Tibial nerve (tissue), 4 donors: ENCODE results near the gene MS4A8. TPM values are rescaled to one million over a fixed set of nuclear protein-coding genes. Genes with fewer than 3 reads are reported as not detected.

Experiments
- DNase-seq, 2 donors: peaks; one replicate each; pipeline ENCODE4 v3.0.0-alpha.2; 2019; ENCODE audit warnings: low spot score in 2 of 2
- H3K27ac ChIP-seq, 4 donors: fragments of 200-600 bp; sonication (generic) in 3 of 4; one replicate each; pipeline ENCODE4 v1.5.1; 2017 to 2019; ENCODE audit warnings: mild to moderate bottlenecking in 1 of 4
- H3K27me3 ChIP-seq, 2 donors: fragments of 200-600 bp; sonication (generic) in 1 of 2; one replicate each; pipeline versions ENCODE4 v1.5.1 to v1.6.0; 2017 to 2019
- H3K36me3 ChIP-seq, 3 donors: fragments of 200-600 bp; sonication (generic); one replicate each; pipeline ENCODE4 v1.5.1; 2018 to 2019
- H3K4me1 ChIP-seq, 4 donors: fragments of 200-600 bp; sonication (generic) in 3 of 4; one replicate each; pipeline ENCODE4 v1.5.1; 2017 to 2019
- H3K4me3 ChIP-seq, 4 donors: fragments of 200-600 bp; sonication (generic) in 3 of 4; one replicate each; pipeline ENCODE4 v1.5.1; 2017 to 2019; ENCODE audit warnings: mild to moderate bottlenecking in 1 of 4, moderate library complexity in 1 of 4
- H3K9me3 ChIP-seq, 4 donors: fragments of 200-600 bp; sonication (generic) in 3 of 4; one replicate each; pipeline ENCODE4 v1.5.1; 2017 to 2019
- EP300 ChIP-seq, 2 donors: sonication (generic); formaldehyde crosslinking; IDR thresholded peaks; one replicate each; pipeline ENCODE4 v1.6.1; 2017; ENCODE audit warnings: antibody characterized with exemption in 2 of 2, mild to moderate bottlenecking in 1 of 2
- POLR2A ChIP-seq, 2 donors: fragments of 450-650 bp; IDR thresholded peaks; one replicate each; pipeline ENCODE4 v1.6.1; 2017; ENCODE audit warnings: antibody characterized with exemption in 2 of 2, mild to moderate bottlenecking in 2 of 2, moderate library complexity in 2 of 2
- WGBS, 2 donors: methylation state at CpG; one replicate each; pipeline ENCODE4 v1.1.5; 2018; 5-methylcytosine and 5-hydroxymethylcytosine counted together
- total RNA-seq, 4 donors: library from RNA; depleted of rRNA; stranded (reverse); fragments of >200 nt; gene quantifications; one replicate each; pipeline ENCODE4 v1.1.0, GENCODE V29; 2016
- TF ChIP-seq, protein P1 (sequence below), 5 experiments: fragments of 200-600 bp in 3 of 5; fragments of 450-650 bp in 2 of 5; sonication (generic) in 3 of 5; IDR thresholded peaks; one replicate each; pipeline ENCODE4 v1.5.1; 2016 to 2019; ENCODE audit warnings: antibody characterized with exemption in 5 of 5, mild to moderate bottlenecking in 3 of 5, moderate library complexity in 2 of 5

The MS4A8 gene
- total RNA-seq, 4 donors from 2014 or later: not detected

DNA sequence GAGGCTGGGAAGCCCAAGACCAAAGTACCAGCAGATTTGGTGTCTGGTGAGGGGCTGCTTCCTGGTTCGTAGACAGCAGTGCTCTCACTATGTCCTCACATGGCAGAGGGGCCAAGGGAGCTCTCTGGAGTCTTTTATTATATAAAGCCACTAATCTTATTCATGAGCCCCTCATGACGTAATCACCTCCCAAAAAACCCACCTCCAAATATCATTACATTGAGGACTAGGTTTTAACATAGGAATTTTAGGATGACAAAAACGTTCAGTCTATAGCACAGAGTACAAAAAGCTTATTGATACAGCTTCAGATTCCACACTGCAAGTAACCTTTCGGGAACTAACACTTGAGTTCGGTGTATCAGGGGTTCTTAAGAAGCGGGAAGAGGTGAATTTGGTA is 21.0 kb downstream of the MS4A8 start:
- H3K4me3 ChIP-seq: no peak overlapping the region
- no peak overlapping the region for H3K27ac ChIP-seq
- WGBS, 2 donors: 71 to 72% methylated on average over 6 of the region's 6 CpGs
- H3K4me1 ChIP-seq: no peaks in the 10 kb centered on the region
- H3K36me3 ChIP-seq: no peaks in the 10 kb centered on the region
- TF ChIP-seq POLR2A (IDR thresholded peaks at IDR 0.05) (no peak), EP300 (IDR thresholded peaks at IDR 0.05) (no peak)
- TF ChIP-seq, protein P1, sequence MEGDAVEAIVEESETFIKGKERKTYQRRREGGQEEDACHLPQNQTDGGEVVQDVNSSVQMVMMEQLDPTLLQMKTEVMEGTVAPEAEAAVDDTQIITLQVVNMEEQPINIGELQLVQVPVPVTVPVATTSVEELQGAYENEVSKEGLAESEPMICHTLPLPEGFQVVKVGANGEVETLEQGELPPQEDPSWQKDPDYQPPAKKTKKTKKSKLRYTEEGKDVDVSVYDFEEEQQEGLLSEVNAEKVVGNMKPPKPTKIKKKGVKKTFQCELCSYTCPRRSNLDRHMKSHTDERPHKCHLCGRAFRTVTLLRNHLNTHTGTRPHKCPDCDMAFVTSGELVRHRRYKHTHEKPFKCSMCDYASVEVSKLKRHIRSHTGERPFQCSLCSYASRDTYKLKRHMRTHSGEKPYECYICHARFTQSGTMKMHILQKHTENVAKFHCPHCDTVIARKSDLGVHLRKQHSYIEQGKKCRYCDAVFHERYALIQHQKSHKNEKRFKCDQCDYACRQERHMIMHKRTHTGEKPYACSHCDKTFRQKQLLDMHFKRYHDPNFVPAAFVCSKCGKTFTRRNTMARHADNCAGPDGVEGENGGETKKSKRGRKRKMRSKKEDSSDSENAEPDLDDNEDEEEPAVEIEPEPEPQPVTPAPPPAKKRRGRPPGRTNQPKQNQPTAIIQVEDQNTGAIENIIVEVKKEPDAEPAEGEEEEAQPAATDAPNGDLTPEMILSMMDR (IDR thresholded peaks at IDR 0.05): no peak
- no peak for DNase-seq
- H3K9me3 ChIP-seq: peaks cover 0 to 19% (median 0%) of the 10 kb centered on the region in 4 donors
- no peaks in the 10 kb centered on the region for H3K27me3 ChIP-seq

DNA sequence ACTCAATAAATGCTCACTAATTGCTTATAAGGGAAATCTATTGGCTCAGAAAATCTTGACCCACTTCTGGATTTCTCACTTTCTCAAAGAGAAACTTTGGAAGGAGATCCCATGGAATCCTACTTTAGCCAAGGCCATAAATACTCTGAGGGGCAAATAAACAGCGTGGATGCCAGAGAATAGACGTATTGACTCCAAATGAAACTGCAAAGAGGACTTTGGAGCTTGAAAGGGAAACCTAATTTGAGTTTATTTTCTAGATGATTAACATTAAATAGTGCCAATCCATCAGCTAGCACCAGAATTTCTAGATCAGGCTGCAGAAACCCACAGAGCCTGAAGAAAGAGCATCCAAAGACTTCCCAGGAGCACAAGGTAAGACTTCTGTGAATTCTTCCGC is 25.0 kb downstream of the MS4A8 start, which contains the start of gene MS4A18:
MS4A18 (plus strand) TSS at position 301 of the 400 bp plus-strand sequence.
- no peaks in the 10 kb centered on the region for H3K27me3 ChIP-seq

DNA sequence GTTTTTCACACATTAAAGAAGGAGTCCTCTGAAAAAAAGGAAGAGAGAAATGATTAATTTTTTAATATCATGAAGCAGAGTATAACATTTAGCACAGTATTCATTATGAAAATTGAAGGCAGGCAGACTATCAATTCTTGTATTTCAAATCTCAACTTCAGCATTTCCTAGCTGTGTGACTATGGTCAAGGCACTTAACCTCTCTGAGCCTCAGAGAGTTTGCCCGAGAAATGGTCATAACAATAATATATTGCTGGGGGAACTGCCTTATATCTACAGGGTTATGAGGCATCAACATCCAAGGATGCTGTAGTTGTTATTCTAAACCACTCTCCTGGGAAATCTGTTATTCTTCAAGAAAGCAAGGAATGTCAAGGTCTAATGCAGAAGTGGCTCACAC is 26.2 kb downstream of the MS4A8 start:
- TF ChIP-seq EP300 (IDR thresholded peaks at IDR 0.05) (no peak), POLR2A (IDR thresholded peaks at IDR 0.05) (no peak)
- TF ChIP-seq, protein P1 (IDR thresholded peaks at IDR 0.05): no peak
- DNase-seq: no peak
- WGBS, 2 donors: 59 to 61% methylated on average over 1 of the region's 1 CpG

More for the DNA sequence above, 25.0 kb downstream of the MS4A8 start, which contains the start of gene MS4A18:
- H3K9me3 ChIP-seq: no peaks in the 10 kb centered on the region
- 79 to 83% methylated on average over 3 of the region's 3 CpGs for WGBS, 2 donors
- no peaks in the 10 kb centered on the region for H3K4me1 ChIP-seq
- DNase-seq: no peak
- no peak within 1 kb of the TSS for H3K4me3 ChIP-seq
- H3K36me3 ChIP-seq: no peaks in the 10 kb centered on the region
- no peak within 1 kb of the TSS for H3K27ac ChIP-seq
- TF ChIP-seq POLR2A (IDR thresholded peaks at IDR 0.05) (no peak), EP300 (IDR thresholded peaks at IDR 0.05) (no peak)
- TF ChIP-seq, protein P1 (IDR thresholded peaks at IDR 0.05): no peak

GRCh38 chr11:60731586-60731985 is 32.2 kb downstream of the MS4A8 start:
- TF ChIP-seq, protein P1 (IDR thresholded peaks at IDR 0.05): no peak
- TF ChIP-seq POLR2A (IDR thresholded peaks at IDR 0.05) (no peak), EP300 (IDR thresholded peaks at IDR 0.05) (no peak)
- no peaks in the 10 kb centered on the region for H3K4me1 ChIP-seq
- WGBS, 2 donors: 49 to 53% methylated on average over 8 of the region's 8 CpGs
- no peak overlapping the region for H3K4me3 ChIP-seq
- no peaks in the 10 kb centered on the region for H3K36me3 ChIP-seq
- H3K9me3 ChIP-seq: no peaks in the 10 kb centered on the region
- DNase-seq: no peak
- H3K27ac ChIP-seq: no peak overlapping the region
- no peaks in the 10 kb centered on the region for H3K27me3 ChIP-seq

More for the DNA sequence above, 26.2 kb downstream of the MS4A8 start:
- H3K4me1 ChIP-seq: no peaks in the 10 kb centered on the region
- no peak overlapping the region for H3K4me3 ChIP-seq
- H3K27me3 ChIP-seq: no peaks in the 10 kb centered on the region
- H3K27ac ChIP-seq: no peak overlapping the region
- H3K36me3 ChIP-seq: no peaks in the 10 kb centered on the region
- H3K9me3 ChIP-seq: no peaks in the 10 kb centered on the region

GRCh38 chr11:60734279-60734678 is 34.9 kb downstream of the MS4A8 start:
- H3K4me1 ChIP-seq: no peaks in the 10 kb centered on the region
- TF ChIP-seq POLR2A (IDR thresholded peaks at IDR 0.05): no peak
- no peak for TF ChIP-seq EP300 (IDR thresholded peaks at IDR 0.05)
- TF ChIP-seq, protein P1 (IDR thresholded peaks at IDR 0.05): no peak
- H3K4me3 ChIP-seq: no peak overlapping the region
- H3K9me3 ChIP-seq: no peaks in the 10 kb centered on the region
- H3K27me3 ChIP-seq: no peaks in the 10 kb centered on the region
- no peak overlapping the region for H3K27ac ChIP-seq
- 80 to 87% methylated on average over 4 of the region's 4 CpGs for WGBS, 2 donors
- DNase-seq: no peak
- no peaks in the 10 kb centered on the region for H3K36me3 ChIP-seq
